Upper lobe of left lung (tissue), 4 donors: ENCODE measurements around the gene TMPRSS6.

Source experiments
- CTCF ChIP-seq, 6 experiments: fragments of 450-650 bp in 4 of 6; fragments of 200-600 bp in 2 of 6; sonication (generic) in 2 of 6; IDR thresholded peaks; one replicate each; pipeline ENCODE4 v1.5.1; 2016 to 2019; ENCODE audit warnings: antibody characterized with exemption in 6 of 6
- EP300 ChIP-seq, 4 donors: sonication (generic); formaldehyde crosslinking; IDR thresholded peaks; one replicate each; pipeline ENCODE4 v1.5.1; 2017; ENCODE audit warnings: antibody characterized with exemption in 4 of 4, control low read depth in 2 of 4
- POLR2A ChIP-seq, 4 donors: fragments of 450-650 bp; IDR thresholded peaks; one replicate each; pipeline ENCODE4 v1.5.1; 2016 to 2017; ENCODE audit warnings: antibody characterized with exemption in 4 of 4, mild to moderate bottlenecking in 2 of 4
- POLR2AphosphoS5 ChIP-seq, 2 donors: sonication (generic); formaldehyde crosslinking; IDR thresholded peaks; one replicate each; pipeline ENCODE4 v1.5.1; 2017; ENCODE audit warnings: antibody characterized with exemption in 2 of 2

GRCh38 chr22:37148031-37148651 lies 38.6 kb upstream of the TMPRSS6 start:
- no peak for TF ChIP-seq POLR2A (IDR thresholded peaks at IDR 0.05)
- TF ChIP-seq CTCF (IDR thresholded peaks at IDR 0.05) = no peak
- no peak for TF ChIP-seq EP300 (IDR thresholded peaks at IDR 0.05)
- TF ChIP-seq POLR2AphosphoS5 (IDR thresholded peaks at IDR 0.05) = no peak
